CD14-positive monocyte (primary cell): ENCODE results near the gene PLIN3. TPM values are rescaled to one million over a fixed set of nuclear protein-coding genes. Genes with fewer than 3 reads are reported as not detected.

Experiments
- DNase-seq, 3 donors: peaks; one replicate each; pipeline ENCODE4 v3.0.0-alpha.2; 2011 to 2022
- H2AFZ ChIP-seq: 2 replicates; pipeline ENCODE4 v1.6.0; 2012; ENCODE audit warnings: mild to moderate bottlenecking, low read depth, low read length, inconsistent platforms; ENCODE audit not compliant: insufficient read depth, poor library complexity, severe bottlenecking
- H3K27ac ChIP-seq, 2 donors: 1 replicate in 1 of 2; 2 replicates in 1 of 2; pipeline ENCODE4 v1.5.1; 2012 to 2013; ENCODE audit warnings: low read length in 2 of 2, control low read depth in 1 of 2, inconsistent platforms in 1 of 2, low read depth in 1 of 2, mild to moderate bottlenecking in 1 of 2
- H3K27me3 ChIP-seq, 2 donors: one replicate each; pipeline versions ENCODE4 v1.6.0 to v1.6.1; 2011 to 2013; ENCODE audit warnings: low read length in 2 of 2; ENCODE audit not compliant: control insufficient read depth in 2 of 2, insufficient read depth in 2 of 2
- H3K36me3 ChIP-seq, 2 donors: replicated peaks in 1 of 2; 1 replicate in 1 of 2; 2 replicates in 1 of 2; pipeline versions ENCODE4 v1.5.1 to v1.6.1; 2012 to 2013; ENCODE audit warnings: low read length in 2 of 2, control low read depth in 1 of 2, inconsistent platforms in 1 of 2, mild to moderate bottlenecking in 1 of 2; ENCODE audit not compliant: insufficient read depth in 2 of 2, control insufficient read depth in 1 of 2
- H3K4me1 ChIP-seq, 2 donors: 1 replicate in 1 of 2; 2 replicates in 1 of 2; pipeline versions ENCODE4 v1.5.1 to v1.6.1; 2012 to 2013; ENCODE audit warnings: low read length in 2 of 2, control low read depth in 1 of 2, inconsistent platforms in 1 of 2, mild to moderate bottlenecking in 1 of 2, moderate library complexity in 1 of 2; ENCODE audit not compliant: insufficient read depth in 2 of 2, control insufficient read depth in 1 of 2
- H3K4me2 ChIP-seq: replicated peaks from 2 replicates; pipeline ENCODE3; 2012; ENCODE audit warnings: low read length, moderate library complexity, mild to moderate bottlenecking; ENCODE audit not compliant: poor library complexity, severe bottlenecking; ENCODE audit errors: extremely low read depth
- H3K4me3 ChIP-seq, 3 experiments: fragments of 200-600 bp in 1 of 3; sonication (generic) in 1 of 3; replicated peaks in 1 of 3; 1 replicate in 2 of 3; 2 replicates in 1 of 3; pipeline ENCODE4 v1.5.1; 2011 to 2013; ENCODE audit warnings: low read length in 3 of 3, mild to moderate bottlenecking in 3 of 3, control low read depth in 2 of 3, low read depth in 2 of 3, inconsistent platforms in 1 of 3, moderate library complexity in 1 of 3
- H3K79me2 ChIP-seq: 2 replicates; pipeline ENCODE4 v1.6.0; 2012; ENCODE audit warnings: mild to moderate bottlenecking, control low read depth, inconsistent platforms, low read length, moderate library complexity; ENCODE audit not compliant: insufficient read depth
- H3K9ac ChIP-seq: 2 replicates; pipeline ENCODE4 v1.6.0; 2017; ENCODE audit warnings: low read length, mild to moderate bottlenecking; ENCODE audit not compliant: insufficient read depth, poor library complexity, severe bottlenecking
- H3K9me3 ChIP-seq, 2 donors: replicated peaks in 1 of 2; 1 replicate in 1 of 2; 2 replicates in 1 of 2; pipeline versions ENCODE4 v1.5.1 to v1.6.1; 2012 to 2013; ENCODE audit warnings: low read length in 2 of 2, control low read depth in 1 of 2; ENCODE audit not compliant: control insufficient read depth in 1 of 2, insufficient read depth in 1 of 2
- H4K20me1 ChIP-seq: 2 replicates; pipeline ENCODE4 v1.6.0; 2012; ENCODE audit warnings: mild to moderate bottlenecking, low read length, control low read depth, moderate library complexity; ENCODE audit not compliant: insufficient read depth
- H3K27ac Mint-ChIP-seq, 7 donors: one replicate each; pipeline ENCODE4 v1.8.0; 2020; ENCODE audit warnings: mild to moderate bottlenecking in 7 of 7, mixed read lengths in 7 of 7, moderate library complexity in 6 of 7, inconsistent platforms in 2 of 7
- H3K27me3 Mint-ChIP-seq, 3 donors: one replicate each; pipeline ENCODE4 v1.8.0; 2021 to 2022; ENCODE audit warnings: low read depth in 3 of 3, mild to moderate bottlenecking in 3 of 3, mixed read lengths in 3 of 3, moderate library complexity in 3 of 3, inconsistent platforms in 1 of 3
- H3K36me3 Mint-ChIP-seq, 2 donors: one replicate each; pipeline ENCODE4 v1.8.0; 2020; ENCODE audit warnings: mixed read lengths in 2 of 2, inconsistent platforms in 1 of 2, mild to moderate bottlenecking in 1 of 2
- H3K4me1 Mint-ChIP-seq: one replicate; pipeline ENCODE4 v1.8.0; 2020; ENCODE audit warnings: mild to moderate bottlenecking, mixed read lengths
- H3K4me3 Mint-ChIP-seq, 2 donors: one replicate each; pipeline ENCODE4 v1.8.0; 2020; ENCODE audit warnings: mild to moderate bottlenecking in 2 of 2, mixed read lengths in 2 of 2, moderate library complexity in 1 of 2
- H3K9me3 Mint-ChIP-seq, 7 donors: one replicate each; pipeline ENCODE4 v1.8.0; 2020 to 2022; ENCODE audit warnings: mixed read lengths in 7 of 7, mild to moderate bottlenecking in 6 of 7, moderate library complexity in 6 of 7, inconsistent platforms in 2 of 7
- CTCF ChIP-seq: fragments of 200-600 bp; IDR thresholded peaks from one replicate; pipeline ENCODE4 v1.8.0; 2022; ENCODE audit warnings: antibody characterized with exemption, mild to moderate bottlenecking
- WGBS: methylation state at CpG from one replicate; pipeline ENCODE4 v1.1.5; 2013; ENCODE audit warnings: missing lambda C conversion rate; ENCODE audit not compliant: insufficient coverage; 5-methylcytosine and 5-hydroxymethylcytosine counted together
- intact Hi-C, 2 donors: fragments of 100-400 bp; cut with micrococcal nuclease; formaldehyde crosslinking; loops; one replicate each; pipeline versions ENCODE4 v1.15.0 to v1.15.1; 2023
- polyA plus RNA-seq, 3 donors: library from polyadenylated mRNA; depleted of rRNA in 1 of 3; unstranded in 2 of 3; stranded (reverse) in 1 of 3; fragments of 300-500 nt in 2 of 3; fragments of >200 nt in 1 of 3; fragmentation: Illumina TruSeq in 2 of 3; gene quantifications; 1 replicate in 2 of 3; 2 replicates in 1 of 3; pipeline ENCODE4 v1.2.3, GENCODE V29; 2012 to 2021

The PLIN3 gene
- polyA plus RNA-seq, 3 donors: 78.8 to 151 (median 138) TPM

DNA sequence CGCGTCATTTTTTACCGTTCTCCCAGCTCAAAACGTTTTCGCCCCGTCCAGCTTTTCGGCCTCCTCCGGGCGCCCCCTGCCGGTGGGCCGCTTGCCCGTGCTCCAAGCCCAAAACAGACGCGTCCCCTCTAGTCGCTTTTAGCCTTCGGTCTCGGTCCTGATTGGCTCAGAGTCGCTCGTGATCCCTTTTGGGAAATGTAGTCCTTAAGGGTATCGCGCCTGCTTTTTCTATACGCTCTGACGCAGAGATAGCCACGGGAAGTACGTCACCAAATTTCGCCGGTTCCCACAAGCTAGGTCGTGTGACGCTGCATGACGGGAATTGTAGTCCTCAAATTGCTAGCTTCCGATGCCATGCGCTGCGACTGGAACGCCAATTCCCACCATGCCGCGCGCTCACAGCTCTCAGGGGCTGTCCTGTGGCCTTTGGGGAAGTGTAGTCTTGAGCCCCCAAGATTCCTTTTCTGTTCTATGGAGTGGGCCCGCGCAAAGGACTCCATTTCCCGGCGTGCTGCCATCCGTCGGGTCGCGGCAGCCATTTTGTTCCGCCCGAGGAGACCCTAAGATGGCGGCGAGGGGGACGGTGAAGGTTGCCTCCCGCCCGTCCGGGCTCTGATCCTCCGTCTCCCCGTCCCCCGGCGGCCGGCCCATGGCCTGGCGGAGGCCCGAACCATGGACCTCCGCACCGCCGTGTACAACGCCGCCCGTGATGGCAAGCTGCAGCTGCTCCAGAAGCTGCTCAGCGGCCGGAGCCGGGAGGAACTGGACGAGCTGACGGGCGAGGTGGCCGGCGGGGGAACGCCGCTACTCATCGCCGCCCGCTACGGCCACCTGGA, 76.1 kb downstream of the PLIN3 start, which contains the start of gene FEM1A:
TSS of gene FEM1A (plus strand) at position 552 of the 836 bp plus-strand sequence. CDS start at position 673, 121 bp downstream.
- under 1% methylated on average over 80 of the region's 80 CpGs for WGBS
- peaks cover 20 to 27% of the 10 kb centered on the region in 2 donors for H3K4me1 ChIP-seq
- Mint-ChIP-seq H3K4me1 (peaks cover 21% of the 10 kb centered on the region), H3K9me3 (peaks cover 0 to 1% (median 0%) of the 10 kb centered on the region in 7 donors), H3K27ac (peak within 1 kb of the TSS; percentile 63 to 89 (median 76)), H3K27me3 (peaks cover 5 to 19% (median 17%) of the 10 kb centered on the region in 3 donors), H3K4me3 (peak within 1 kb of the TSS; percentile 71 to 82), H3K36me3 (peaks cover 25 to 41% of the 10 kb centered on the region in 2 donors)
- H2AFZ ChIP-seq: peak within 1 kb of the TSS; percentile 89
- H3K27me3 ChIP-seq: peaks cover 0 to 2% of the 10 kb centered on the region in 2 donors
- peak within 1 kb of the TSS; percentile 90 for H3K9ac ChIP-seq
- H3K36me3 ChIP-seq: peaks cover 25 to 34% of the 10 kb centered on the region in 2 donors
- peak within 1 kb of the TSS; percentile 76 for H3K4me2 ChIP-seq
- peaks cover 24% of the 10 kb centered on the region for H4K20me1 ChIP-seq
- peak; percentile 100 for DNase-seq
- intact Hi-C loops: loop anchor here (1.0 to 5.0 kb wide), 4 partner anchors 59 to 119 kb away; partner anchors contain the start of gene MYDGF (in 1 of the 2)
- peak; percentile 95 for TF ChIP-seq CTCF
- H3K4me3 ChIP-seq: peak within 1 kb of the TSS; percentile 79 to 89 (median 79)
- peak within 1 kb of the TSS; percentile 61 to 92 for H3K27ac ChIP-seq
- no peaks in the 10 kb centered on the region for H3K9me3 ChIP-seq
- H3K79me2 ChIP-seq: peaks cover 48% of the 10 kb centered on the region

Other genes with a start within 250 kb of the PLIN3 start
- 1 to 10 TPM; 1.8 to 3.9 (median 3.7) TPM for gene TNFAIP8L1, start 228.2 kb downstream of the PLIN3 start, polyA plus RNA-seq
- 100 to 1,000 TPM in 2 of 3 donors, 10 to 100 TPM in 1; 64.6 to 165 (median 160) TPM for gene MYDGF, start 197.3 kb downstream of the PLIN3 start, polyA plus RNA-seq
- gene DPP9, start 143.8 kb downstream of the PLIN3 start, polyA plus RNA-seq: 10 to 100 TPM; 12.6 to 23.8 (median 13.9) TPM
- gene FEM1A, start 75.9 kb downstream of the PLIN3 start, polyA plus RNA-seq: 1 to 10 TPM; 2.1 to 4.2 (median 2.4) TPM
- 10 to 100 TPM in 1 of 3 donors, 1 to 10 TPM in 2; 5.9 to 10.7 (median 9.2) TPM for gene TICAM1, start 36.0 kb downstream of the PLIN3 start, polyA plus RNA-seq
- 1 to 10 TPM in 2 of 3 donors, under 1 TPM in 1; 0.46 to 3.9 (median 1.0) TPM for gene ARRDC5, start 35.2 kb upstream of the PLIN3 start, polyA plus RNA-seq
- under 1 TPM; 0.06 to 0.77 (median 0.63) TPM for gene UHRF1, start 41.8 kb upstream of the PLIN3 start, polyA plus RNA-seq
- 10 to 100 TPM in 2 of 3 donors, 1 to 10 TPM in 1; 6.4 to 22.7 (median 12.7) TPM for gene KDM4B, start 101.4 kb upstream of the PLIN3 start, polyA plus RNA-seq